Caco-2 (cell line): ENCODE results near the gene SLC38A9. TPM values are rescaled to one million over a fixed set of nuclear protein-coding genes. Genes with fewer than 3 reads are reported as not detected.

ENCODE experiments used
- BruUV-seq: library from RNA; stranded (reverse); fragments of 400-500 nt; replicated peaks from 2 replicates; lab custom pipeline; 2021; lab: Mats Ljungman, UMichigan
- CTCF ChIA-PET: fragments of 300-600 bp; sonication (Branson Sonifier 250); formaldehyde crosslinking; loops from one replicate; lab custom pipeline; 2022; ENCODE audit warnings: antibody characterized with exemption; lab: Charles Lee
- POLR2A ChIA-PET: fragments of 300-600 bp; sonication (Branson Sonifier 250); formaldehyde crosslinking; loops from one replicate; lab custom pipeline; 2022; ENCODE audit warnings: antibody characterized with exemption; lab: Charles Lee
- DNase-seq, 2 experiments: peaks; one replicate each; pipeline versions ENCODE4 v3.0.0 to v3.0.0-alpha.2; 2020 to 2022
- H3K27me3 ChIP-seq: replicated peaks from 2 replicates; pipeline ENCODE4 v1.6.0; 2011; ENCODE audit warnings: low read length; ENCODE audit not compliant: control insufficient read depth, insufficient read depth
- H3K36me3 ChIP-seq: 2 replicates; pipeline ENCODE4 v1.5.1; 2011; ENCODE audit warnings: low read length; ENCODE audit not compliant: control insufficient read depth, insufficient read depth
- H3K4me1 ChIP-seq: fragments of 250-450 bp; sonication (Bioruptor Pico); 2 replicates; pipeline ENCODE4 v1.5.1; 2020; ENCODE audit warnings: mild to moderate bottlenecking
- H3K4me3 ChIP-seq: 2 replicates; pipeline ENCODE4 v1.5.1; 2011; ENCODE audit warnings: low read depth, mild to moderate bottlenecking, control low read depth, low read length
- H3K9me3 ChIP-seq: fragments of 250-450 bp; sonication (Bioruptor Pico); 2 replicates; pipeline ENCODE4 v1.5.1; 2020; ENCODE audit warnings: mild to moderate bottlenecking, moderate library complexity
- H3K27ac Mint-ChIP-seq: one replicate; pipeline ENCODE4 v1.8.0; 2022; ENCODE audit warnings: mixed read lengths; ENCODE audit not compliant: unreplicated experiment
- H3K27me3 Mint-ChIP-seq: one replicate; pipeline ENCODE4 v1.8.0; 2022; ENCODE audit warnings: mixed read lengths; ENCODE audit not compliant: insufficient read depth, unreplicated experiment
- H3K36me3 Mint-ChIP-seq: one replicate; pipeline ENCODE4 v1.8.0; 2022; ENCODE audit warnings: mild to moderate bottlenecking, mixed read lengths; ENCODE audit not compliant: insufficient read depth, unreplicated experiment
- H3K4me1 Mint-ChIP-seq: one replicate; pipeline ENCODE4 v1.8.0; 2022; ENCODE audit warnings: low read depth, mixed read lengths; ENCODE audit not compliant: unreplicated experiment
- H3K4me3 Mint-ChIP-seq: one replicate; pipeline ENCODE4 v1.8.0; 2022; ENCODE audit warnings: mild to moderate bottlenecking, moderate library complexity, mixed read lengths; ENCODE audit not compliant: unreplicated experiment
- H3K9me3 Mint-ChIP-seq: one replicate; pipeline ENCODE4 v1.8.0; 2022; ENCODE audit warnings: mixed read lengths; ENCODE audit not compliant: unreplicated experiment
- intact Hi-C: fragments of 100-400 bp; cut with micrococcal nuclease; formaldehyde crosslinking; loops from one replicate; pipeline ENCODE4 v1.10.0; 2022; ENCODE audit not compliant: unreplicated experiment
- total RNA-seq: library from RNA; stranded (reverse); gene quantifications from 2 replicates; pipeline ENCODE4 v1.2.3, GENCODE V29; 2022
- TF ChIP-seq, protein P1 (sequence below), 2 experiments: fragments of 200-600 bp in 1 of 2; IDR thresholded peaks; 1 replicate in 1 of 2; 2 replicates in 1 of 2; pipeline versions ENCODE4 v1.5.1 to v1.8.0; 2011 to 2022; ENCODE audit warnings: antibody characterized with exemption in 1 of 2, control low read depth in 1 of 2, inconsistent platforms in 1 of 2, low read depth in 1 of 2, low read length in 1 of 2, mild to moderate bottlenecking in 1 of 2, moderate library complexity in 1 of 2; ENCODE audit not compliant: insufficient read depth in 1 of 2, severe bottlenecking in 1 of 2, unreplicated experiment in 1 of 2

SLC38A9 gene
- total RNA-seq, 1 experiment from 2014 or later, result 66.9 TPM

DNA sequence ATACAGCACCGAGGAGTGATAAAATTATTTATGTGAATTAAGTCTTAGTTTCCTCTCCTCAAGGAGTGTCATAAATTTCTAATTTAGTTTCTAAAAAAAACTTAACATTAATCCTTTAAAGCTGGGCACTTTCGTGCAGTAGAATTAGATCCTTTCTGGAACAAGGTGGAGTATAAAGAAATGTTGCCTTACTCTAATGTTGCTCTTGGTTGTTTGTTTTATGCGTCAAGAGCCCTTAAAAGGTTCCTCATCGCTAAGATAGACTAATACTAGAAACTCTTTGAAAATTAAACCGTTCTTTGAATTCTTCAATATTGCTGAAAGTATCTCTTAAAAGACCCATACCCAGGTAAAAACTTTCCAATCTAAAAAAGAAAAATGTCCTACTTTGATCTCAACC, 93.8 kb downstream of the SLC38A9 start:
- peaks cover 16% of the 10 kb centered on the region for H3K4me1 ChIP-seq
- no peaks in the 10 kb centered on the region for H3K27me3 ChIP-seq
- ChIA-PET POLR2A (no interaction called here), CTCF (no interaction called here)
- BruUV-seq, result no TSS peak
- TF ChIP-seq, protein P1, sequence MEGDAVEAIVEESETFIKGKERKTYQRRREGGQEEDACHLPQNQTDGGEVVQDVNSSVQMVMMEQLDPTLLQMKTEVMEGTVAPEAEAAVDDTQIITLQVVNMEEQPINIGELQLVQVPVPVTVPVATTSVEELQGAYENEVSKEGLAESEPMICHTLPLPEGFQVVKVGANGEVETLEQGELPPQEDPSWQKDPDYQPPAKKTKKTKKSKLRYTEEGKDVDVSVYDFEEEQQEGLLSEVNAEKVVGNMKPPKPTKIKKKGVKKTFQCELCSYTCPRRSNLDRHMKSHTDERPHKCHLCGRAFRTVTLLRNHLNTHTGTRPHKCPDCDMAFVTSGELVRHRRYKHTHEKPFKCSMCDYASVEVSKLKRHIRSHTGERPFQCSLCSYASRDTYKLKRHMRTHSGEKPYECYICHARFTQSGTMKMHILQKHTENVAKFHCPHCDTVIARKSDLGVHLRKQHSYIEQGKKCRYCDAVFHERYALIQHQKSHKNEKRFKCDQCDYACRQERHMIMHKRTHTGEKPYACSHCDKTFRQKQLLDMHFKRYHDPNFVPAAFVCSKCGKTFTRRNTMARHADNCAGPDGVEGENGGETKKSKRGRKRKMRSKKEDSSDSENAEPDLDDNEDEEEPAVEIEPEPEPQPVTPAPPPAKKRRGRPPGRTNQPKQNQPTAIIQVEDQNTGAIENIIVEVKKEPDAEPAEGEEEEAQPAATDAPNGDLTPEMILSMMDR (IDR thresholded peaks at IDR 0.05; ENCODE audit: insufficient read depth in 1 of 2, low read depth in 1 of 2, low read length in 1 of 2, severe bottlenecking in 1 of 2, unreplicated experiment in 1 of 2), result no peak
- H3K4me1 Mint-ChIP-seq, result peaks cover 29% of the 10 kb centered on the region
- no peak overlapping the region for H3K4me3 Mint-ChIP-seq
- peaks cover 3% of the 10 kb centered on the region for H3K9me3 ChIP-seq
- no peak overlapping the region for H3K27ac Mint-ChIP-seq
- no peaks in the 10 kb centered on the region for H3K9me3 Mint-ChIP-seq
- intact Hi-C loops, result no loop called here
- H3K36me3 ChIP-seq, result no peaks in the 10 kb centered on the region
- no peaks in the 10 kb centered on the region for H3K27me3 Mint-ChIP-seq
- H3K36me3 Mint-ChIP-seq, result no peaks in the 10 kb centered on the region
- no peak for DNase-seq
- H3K4me3 ChIP-seq, result no peak overlapping the region

DNA sequence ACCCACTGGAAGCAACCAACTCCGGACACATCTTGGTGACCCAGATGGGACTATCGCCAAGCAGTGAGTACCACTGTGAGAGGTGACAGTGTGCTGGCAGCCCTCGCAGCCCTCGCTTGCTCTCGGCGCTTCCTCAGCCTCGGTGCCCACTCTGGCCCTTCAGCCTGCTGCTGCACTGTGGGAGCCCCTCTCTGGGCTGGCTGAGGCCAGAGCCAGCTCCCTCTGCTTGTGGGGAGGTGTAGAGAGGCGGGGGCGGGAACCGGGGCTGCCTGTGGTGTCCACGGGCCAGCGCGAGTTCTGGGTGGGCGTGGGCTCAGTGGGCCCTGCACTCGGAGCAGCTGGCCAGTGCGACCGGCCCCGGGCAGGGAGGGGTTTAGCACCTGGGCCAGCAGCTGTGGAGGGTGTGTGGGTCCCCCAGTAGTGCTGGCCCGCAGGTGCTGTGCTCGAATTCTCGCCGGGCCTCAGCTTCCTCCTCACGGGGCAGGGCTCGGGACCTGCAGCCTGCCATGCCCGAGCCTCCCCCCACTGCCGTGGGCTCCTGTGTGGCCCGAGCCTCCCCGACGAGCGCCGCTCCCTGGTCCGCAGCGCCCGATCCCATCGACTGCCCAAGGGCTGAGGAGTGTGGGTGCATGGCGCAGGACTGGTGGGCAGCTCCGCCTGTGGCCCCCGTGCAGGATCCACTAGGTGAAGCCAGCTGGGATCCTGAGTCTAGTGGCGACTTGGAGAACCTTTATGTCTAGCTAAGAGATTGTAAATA, 98.8 kb downstream of the SLC38A9 start:
- Histone ChIP-seq H3K4me1 (peaks cover 11% of the 10 kb centered on the region), H3K9me3 (peaks cover 6% of the 10 kb centered on the region), H3K4me3 (no peak overlapping the region), H3K36me3 (no peaks in the 10 kb centered on the region), H3K27me3 (no peaks in the 10 kb centered on the region)
- ChIA-PET POLR2A (no interaction called here), CTCF (no interaction called here)
- no peaks in the 10 kb centered on the region for H3K9me3 Mint-ChIP-seq
- no peaks in the 10 kb centered on the region for H3K36me3 Mint-ChIP-seq
- no peak overlapping the region for H3K27ac Mint-ChIP-seq
- H3K27me3 Mint-ChIP-seq, result no peaks in the 10 kb centered on the region
- peaks cover 23% of the 10 kb centered on the region for H3K4me1 Mint-ChIP-seq
- no peak overlapping the region for H3K4me3 Mint-ChIP-seq
- no peak for DNase-seq
- TF ChIP-seq, protein P1 (IDR thresholded peaks at IDR 0.05; ENCODE audit: insufficient read depth in 1 of 2, low read depth in 1 of 2, low read length in 1 of 2, severe bottlenecking in 1 of 2, unreplicated experiment in 1 of 2), result no peak
- intact Hi-C loops, result no loop called here
- BruUV-seq, result no TSS peak

DNA sequence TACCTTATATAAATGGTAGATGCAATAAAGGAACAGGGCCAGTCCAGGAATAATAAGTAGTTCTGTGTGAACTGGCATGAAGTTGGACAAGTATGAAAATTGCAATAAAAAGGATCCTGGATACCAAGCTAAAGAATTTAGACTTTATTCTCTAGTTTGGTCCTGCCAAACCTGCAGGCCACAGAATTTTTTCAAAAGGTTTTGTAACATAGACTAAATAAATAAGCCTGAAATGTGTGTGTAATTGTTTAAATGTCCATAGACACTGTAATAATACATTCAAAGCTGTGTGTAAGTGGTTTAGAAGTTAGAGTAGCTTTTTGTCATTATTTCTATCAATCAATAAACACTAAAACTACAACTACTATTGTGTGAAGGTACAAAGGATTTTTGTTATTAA, 101.6 kb downstream of the SLC38A9 start:
- ChIA-PET CTCF (no interaction called here), POLR2A (no interaction called here)
- Histone ChIP-seq H3K4me3 (no peak overlapping the region), H3K27me3 (no peaks in the 10 kb centered on the region), H3K4me1 (no peaks in the 10 kb centered on the region), H3K36me3 (no peaks in the 10 kb centered on the region), H3K9me3 (peaks cover 6% of the 10 kb centered on the region)
- DNase-seq, result no peak
- BruUV-seq, result no TSS peak
- no peak overlapping the region for H3K4me3 Mint-ChIP-seq
- H3K9me3 Mint-ChIP-seq, result no peaks in the 10 kb centered on the region
- no peaks in the 10 kb centered on the region for H3K36me3 Mint-ChIP-seq
- intact Hi-C loops, result no loop called here
- H3K27me3 Mint-ChIP-seq, result no peaks in the 10 kb centered on the region
- TF ChIP-seq, protein P1 (IDR thresholded peaks at IDR 0.05; ENCODE audit: insufficient read depth in 1 of 2, low read depth in 1 of 2, low read length in 1 of 2, severe bottlenecking in 1 of 2, unreplicated experiment in 1 of 2), result no peak
- H3K4me1 Mint-ChIP-seq, result peaks cover 8% of the 10 kb centered on the region
- H3K27ac Mint-ChIP-seq, result no peak overlapping the region
